Measurements from ENCODE around the gene PRDM16. TPM values are rescaled to one million over a fixed set of nuclear protein-coding genes. Genes with fewer than 3 reads are reported as not detected.

Gene PRDM16
- total RNA-seq, 1 experiment from 2014 or later = 1.6 TPM

- H3K4me3 Mint-ChIP-seq = no peak overlapping the region
- no peaks in the 10 kb centered on the region; the same call in 1 of the 2 replicates for H3K27me3 Mint-ChIP-seq (ENCODE audit: low read depth)
- ChIA-PET CTCF (no interaction called here), POLR2A (no interaction called here)
- ATAC-seq (no peak), DNase-seq (ENCODE audit: low spot score) (no peak)
- no peak overlapping the region for H3K27ac Mint-ChIP-seq
- no peak for TF ChIP-seq IRF1 (CRISPR knock-in tag; IDR thresholded peaks at IDR 0.05)
- TF ChIP-seq MLX (CRISPR knock-in tag; IDR thresholded peaks at IDR 0.05) = no peak
- TF ChIP-seq FOXP1 (CRISPR knock-in tag; IDR thresholded peaks at IDR 0.05; ENCODE audit: borderline replicate concordance) = no peak
- no peak for TF ChIP-seq KAT7 (CRISPR knock-in tag; IDR thresholded peaks at IDR 0.05; ENCODE audit: borderline replicate concordance)
- no peak for TF ChIP-seq CREB1 (CRISPR knock-in tag; IDR thresholded peaks at IDR 0.05)
- no peak for TF ChIP-seq OVOL2 (CRISPR knock-in tag; IDR thresholded peaks at IDR 0.05; ENCODE audit: borderline replicate concordance)
- no peak for TF ChIP-seq ZNF425 (CRISPR knock-in tag; conservative IDR thresholded peaks at IDR 0.05)
- TF ChIP-seq EMX1 (CRISPR knock-in tag; IDR thresholded peaks at IDR 0.05) = no peak
- no peak for TF ChIP-seq E2F1 (CRISPR knock-in tag; IDR thresholded peaks at IDR 0.05)
- TF ChIP-seq TEAD4 (CRISPR knock-in tag; IDR thresholded peaks at IDR 0.05) = no peak
- no peak for TF ChIP-seq GABPB1 (CRISPR knock-in tag; IDR thresholded peaks at IDR 0.05)
- no peak for TF ChIP-seq SOX15 (CRISPR knock-in tag; IDR thresholded peaks at IDR 0.05)
- no peak for TF ChIP-seq ARID4B (CRISPR knock-in tag; IDR thresholded peaks at IDR 0.05; ENCODE audit: borderline replicate concordance)
- no peak for TF ChIP-seq SP1 (CRISPR knock-in tag; conservative IDR thresholded peaks at IDR 0.05)
- no peak for TF ChIP-seq ATF6 (CRISPR knock-in tag; IDR thresholded peaks at IDR 0.05)
- no peak for TF ChIP-seq SMAD4 (CRISPR knock-in tag; IDR thresholded peaks at IDR 0.05)
- TF ChIP-seq ZBTB21 (CRISPR knock-in tag; IDR thresholded peaks at IDR 0.05; ENCODE audit: borderline replicate concordance) = no peak
- TF ChIP-seq AR (CRISPR knock-in tag; IDR thresholded peaks at IDR 0.05) = no peak
- H3K4me1 Mint-ChIP-seq = no peaks in the 10 kb centered on the region
- H3K36me3 Mint-ChIP-seq = no peaks in the 10 kb centered on the region
- no peaks in the 10 kb centered on the region for H3K9me3 Mint-ChIP-seq
Measured at GRCh38 chr1:3241236-3241550, 172.2 kb downstream of the PRDM16 start.
